NB4 (cell line): Measurements from ENCODE around the gene TEX30.
A peak's percentile ranks its signal among the peaks of the same experiment; 100 is the strongest.

Experiments used
- DNase-seq: peaks from one replicate; pipeline ENCODE4 v3.0.0; 2010; ENCODE audit warnings: low read depth
- H3K4me3 ChIP-seq: one replicate; pipeline ENCODE4 v1.5.1; 2011; ENCODE audit warnings: mild to moderate bottlenecking, low read depth, low read length, moderate library complexity
- MYC ChIP-seq: IDR thresholded peaks from 2 replicates; pipeline ENCODE4 v1.6.1; 2011; ENCODE audit warnings: low read depth, low read length
- POLR2A ChIP-seq: IDR thresholded peaks from 2 replicates; pipeline ENCODE4 v1.6.1; 2011; ENCODE audit warnings: mild to moderate bottlenecking; ENCODE audit not compliant: insufficient read length; ENCODE audit errors: extremely low read depth
- TF ChIP-seq, protein P1 (sequence below): IDR thresholded peaks from one replicate; pipeline ENCODE4 v1.5.1; 2012; ENCODE audit warnings: low read depth, low read length
- TF ChIP-seq, protein P2 (sequence below): IDR thresholded peaks from 2 replicates; pipeline ENCODE4 v1.6.1; 2011; ENCODE audit warnings: low read depth, low read length

Gene TEX30

DNA sequence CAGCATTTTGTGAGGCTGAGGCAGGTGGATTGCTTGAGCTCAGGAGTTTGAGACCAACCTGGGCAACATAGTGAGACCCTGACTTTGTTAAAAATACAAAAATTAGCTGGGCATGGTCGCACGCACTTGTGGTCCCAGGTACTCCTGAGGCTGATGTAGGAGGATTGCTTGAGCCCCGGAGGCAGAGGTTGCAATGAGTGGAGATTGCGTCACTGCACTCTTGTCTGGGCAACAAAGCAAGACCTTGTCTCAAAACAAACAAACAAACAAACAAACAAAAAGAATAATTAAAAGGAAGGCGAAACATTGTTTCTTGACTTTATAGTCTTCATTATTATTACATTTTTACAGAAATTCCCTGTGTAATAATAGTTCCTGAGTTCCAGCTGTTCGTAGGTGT lies 41.2 kb upstream of the TEX30 start:
- no peak for DNase-seq
- TF ChIP-seq, protein P1, sequence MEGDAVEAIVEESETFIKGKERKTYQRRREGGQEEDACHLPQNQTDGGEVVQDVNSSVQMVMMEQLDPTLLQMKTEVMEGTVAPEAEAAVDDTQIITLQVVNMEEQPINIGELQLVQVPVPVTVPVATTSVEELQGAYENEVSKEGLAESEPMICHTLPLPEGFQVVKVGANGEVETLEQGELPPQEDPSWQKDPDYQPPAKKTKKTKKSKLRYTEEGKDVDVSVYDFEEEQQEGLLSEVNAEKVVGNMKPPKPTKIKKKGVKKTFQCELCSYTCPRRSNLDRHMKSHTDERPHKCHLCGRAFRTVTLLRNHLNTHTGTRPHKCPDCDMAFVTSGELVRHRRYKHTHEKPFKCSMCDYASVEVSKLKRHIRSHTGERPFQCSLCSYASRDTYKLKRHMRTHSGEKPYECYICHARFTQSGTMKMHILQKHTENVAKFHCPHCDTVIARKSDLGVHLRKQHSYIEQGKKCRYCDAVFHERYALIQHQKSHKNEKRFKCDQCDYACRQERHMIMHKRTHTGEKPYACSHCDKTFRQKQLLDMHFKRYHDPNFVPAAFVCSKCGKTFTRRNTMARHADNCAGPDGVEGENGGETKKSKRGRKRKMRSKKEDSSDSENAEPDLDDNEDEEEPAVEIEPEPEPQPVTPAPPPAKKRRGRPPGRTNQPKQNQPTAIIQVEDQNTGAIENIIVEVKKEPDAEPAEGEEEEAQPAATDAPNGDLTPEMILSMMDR = no peak
- no peak for TF ChIP-seq MYC
- no peak for TF ChIP-seq POLR2A
- TF ChIP-seq, protein P2, sequence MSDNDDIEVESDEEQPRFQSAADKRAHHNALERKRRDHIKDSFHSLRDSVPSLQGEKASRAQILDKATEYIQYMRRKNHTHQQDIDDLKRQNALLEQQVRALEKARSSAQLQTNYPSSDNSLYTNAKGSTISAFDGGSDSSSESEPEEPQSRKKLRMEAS = no peak
- no peak overlapping the region for H3K4me3 ChIP-seq

DNA sequence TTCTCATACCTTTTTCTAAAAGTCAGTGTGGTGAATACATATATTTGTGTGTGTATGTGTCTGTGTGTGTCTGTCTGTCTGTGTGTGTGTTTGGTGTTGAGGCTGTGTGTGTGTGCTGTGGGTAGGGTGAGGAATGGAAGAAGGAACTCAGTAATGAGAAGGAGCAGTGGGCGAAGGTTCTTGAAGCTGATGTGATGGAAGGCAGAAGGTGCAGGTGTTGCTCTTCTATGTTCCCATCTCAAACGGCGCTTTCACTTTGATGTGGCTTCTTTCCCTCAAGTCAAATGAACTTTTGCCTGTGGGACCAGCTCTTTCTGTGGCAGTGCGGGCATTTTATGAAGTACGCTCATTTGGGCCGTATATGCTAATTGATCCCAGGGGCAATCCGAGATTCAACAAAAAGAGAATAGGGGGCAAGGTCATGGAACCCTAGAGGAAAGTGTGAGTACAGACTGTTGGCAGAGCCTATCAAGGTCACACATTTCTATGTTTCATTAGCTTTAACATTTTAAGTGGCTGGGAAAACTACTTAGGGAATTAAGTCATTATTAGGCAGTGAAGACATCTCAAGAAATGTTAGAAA lies 40.5 kb upstream of the TEX30 start:
- TF ChIP-seq POLR2A (no peak), MYC (no peak)
- TF ChIP-seq, protein P1 = no peak
- TF ChIP-seq, protein P2 = no peak
- DNase-seq = no peak
- H3K4me3 ChIP-seq = no peak overlapping the region

DNA sequence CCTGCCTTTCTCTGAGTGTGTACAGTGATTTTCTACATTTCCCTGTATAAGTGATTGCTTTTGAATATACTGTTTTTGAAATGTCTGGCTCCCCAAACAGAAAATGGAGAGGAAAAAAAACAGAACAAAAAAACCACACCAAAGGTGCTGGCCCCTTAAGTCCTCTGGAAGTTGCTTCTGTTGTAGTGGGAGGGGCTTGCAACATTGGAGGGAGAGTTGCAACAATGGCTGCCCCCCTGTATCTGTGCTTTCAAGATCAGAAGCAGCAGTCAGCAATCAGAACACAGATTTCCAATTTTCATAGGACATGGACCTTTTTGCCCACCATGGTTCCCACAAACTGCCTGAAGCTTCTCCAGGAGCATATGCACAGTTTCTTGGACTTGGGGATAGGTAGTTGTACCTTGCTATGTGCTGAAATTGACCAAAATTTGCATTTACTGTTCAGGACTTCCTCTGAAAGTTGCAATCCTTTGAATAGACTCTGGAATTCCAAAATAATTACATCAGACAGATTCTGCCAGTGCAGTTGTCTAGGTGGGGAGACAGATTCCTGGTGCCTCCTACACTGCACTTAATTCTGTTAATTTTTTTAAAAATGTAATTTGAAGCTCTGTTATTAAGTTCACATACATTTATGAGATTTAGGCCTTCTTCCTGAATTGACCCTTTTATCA lies 39.2 kb upstream of the TEX30 start:
- H3K4me3 ChIP-seq = no peak overlapping the region
- TF ChIP-seq MYC = no peak
- TF ChIP-seq, protein P1 = no peak
- TF ChIP-seq POLR2A = no peak
- TF ChIP-seq, protein P2 = no peak
- DNase-seq = peak; percentile 39

DNA sequence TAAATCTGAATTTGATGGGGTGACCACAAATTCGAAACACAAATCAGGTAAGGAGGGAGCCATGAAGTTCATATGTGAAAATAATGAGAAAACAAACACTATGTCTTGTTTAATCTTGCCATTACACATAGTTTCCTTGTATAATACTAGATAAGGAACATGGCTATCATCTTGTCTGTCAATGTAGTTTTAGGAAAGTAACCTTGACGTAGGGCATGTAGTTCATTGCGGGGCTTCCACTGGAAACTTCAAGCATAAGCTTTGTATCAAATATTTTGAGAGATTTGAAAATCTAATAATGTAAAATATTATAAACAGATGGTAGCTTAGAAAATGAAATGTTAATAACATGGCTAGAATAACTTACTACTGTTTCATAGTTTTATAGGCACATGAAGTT lies 34.1 kb upstream of the TEX30 start:
- TF ChIP-seq, protein P2 = no peak
- TF ChIP-seq POLR2A (no peak), MYC (no peak)
- TF ChIP-seq, protein P1 = no peak
- H3K4me3 ChIP-seq = no peak overlapping the region
- DNase-seq = no peak

DNA sequence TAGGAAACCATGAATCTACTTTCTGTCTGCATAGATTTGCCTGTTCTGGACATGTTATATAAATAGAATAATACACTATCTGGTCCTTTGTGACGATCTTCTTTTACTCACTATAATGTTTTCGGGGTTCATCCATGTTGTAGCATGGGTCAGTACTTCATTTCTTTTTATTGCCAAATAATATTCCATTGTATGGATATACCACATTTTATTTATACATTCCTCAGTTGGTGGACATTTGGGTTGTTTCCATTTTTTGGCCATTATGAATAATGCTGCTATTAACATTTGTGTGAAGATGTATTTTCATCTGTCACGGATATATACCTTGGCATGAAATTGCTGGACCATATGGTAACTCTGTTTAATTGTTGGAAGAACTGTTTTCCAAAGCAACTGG lies 32.1 kb upstream of the TEX30 start:
- TF ChIP-seq, protein P1 = no peak
- no peak for TF ChIP-seq POLR2A
- TF ChIP-seq MYC = no peak
- TF ChIP-seq, protein P2 = no peak
- no peak overlapping the region for H3K4me3 ChIP-seq
- DNase-seq = no peak
